Measurements from ENCODE around the gene ARSJ.
"Not testable (repeated sequence)": the region's sequence is repeated elsewhere in the genome, so short reads cannot be mapped to it uniquely, and the experiment has no call there.

Gene ARSJ

DNA sequence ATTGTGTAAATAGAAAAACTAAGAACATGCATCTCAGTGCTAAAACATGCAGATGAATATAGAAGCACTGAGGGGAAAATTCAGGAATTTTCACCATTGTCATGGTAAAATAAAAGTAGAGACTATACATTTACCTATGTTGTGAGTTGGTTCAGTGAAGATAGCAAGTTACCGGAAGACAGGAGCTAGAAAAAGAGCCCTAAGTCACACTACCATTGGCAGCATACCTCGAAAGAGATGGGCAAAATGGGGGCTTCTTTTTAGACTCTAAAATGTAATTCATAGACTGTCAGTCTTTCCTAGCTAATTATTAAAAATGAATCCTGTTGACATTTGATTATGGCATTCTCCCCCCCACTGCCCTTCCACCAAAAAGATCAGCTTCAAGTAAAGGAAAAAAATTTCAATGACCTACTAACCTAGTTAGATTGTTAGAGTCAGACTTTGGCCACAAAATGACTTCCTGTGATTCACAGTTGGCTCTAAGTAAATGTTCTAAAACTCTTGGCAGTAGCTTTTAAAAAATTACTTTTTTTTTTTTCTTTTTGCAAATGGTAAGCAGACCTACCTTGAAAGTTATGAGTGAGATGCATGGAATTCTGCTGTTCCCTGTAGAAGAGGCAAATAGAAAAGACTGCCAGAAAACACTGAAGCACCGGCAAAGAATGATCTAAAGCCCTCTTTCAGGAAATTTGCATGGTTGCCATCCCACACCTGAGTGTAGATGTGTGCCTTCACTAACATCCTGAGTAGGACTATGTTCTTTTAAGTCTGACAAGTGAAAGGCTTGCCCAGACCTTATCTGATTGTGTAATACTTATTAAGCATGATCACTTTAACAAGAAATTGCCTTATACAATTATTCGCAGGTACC lies 26.4 kb upstream of the ARSJ start:
- H3K4me3 ChIP-seq (ENCODE audit: low read length, poor library complexity, severe bottlenecking), result peak overlapping the region; percentile 73
- TF ChIP-seq, protein P1, sequence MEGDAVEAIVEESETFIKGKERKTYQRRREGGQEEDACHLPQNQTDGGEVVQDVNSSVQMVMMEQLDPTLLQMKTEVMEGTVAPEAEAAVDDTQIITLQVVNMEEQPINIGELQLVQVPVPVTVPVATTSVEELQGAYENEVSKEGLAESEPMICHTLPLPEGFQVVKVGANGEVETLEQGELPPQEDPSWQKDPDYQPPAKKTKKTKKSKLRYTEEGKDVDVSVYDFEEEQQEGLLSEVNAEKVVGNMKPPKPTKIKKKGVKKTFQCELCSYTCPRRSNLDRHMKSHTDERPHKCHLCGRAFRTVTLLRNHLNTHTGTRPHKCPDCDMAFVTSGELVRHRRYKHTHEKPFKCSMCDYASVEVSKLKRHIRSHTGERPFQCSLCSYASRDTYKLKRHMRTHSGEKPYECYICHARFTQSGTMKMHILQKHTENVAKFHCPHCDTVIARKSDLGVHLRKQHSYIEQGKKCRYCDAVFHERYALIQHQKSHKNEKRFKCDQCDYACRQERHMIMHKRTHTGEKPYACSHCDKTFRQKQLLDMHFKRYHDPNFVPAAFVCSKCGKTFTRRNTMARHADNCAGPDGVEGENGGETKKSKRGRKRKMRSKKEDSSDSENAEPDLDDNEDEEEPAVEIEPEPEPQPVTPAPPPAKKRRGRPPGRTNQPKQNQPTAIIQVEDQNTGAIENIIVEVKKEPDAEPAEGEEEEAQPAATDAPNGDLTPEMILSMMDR (conservative IDR thresholded peaks at IDR 0.05; ENCODE audit: low read length), result no peak
- no peak for TF ChIP-seq EZH2phosphoT487 (IDR thresholded peaks at IDR 0.05; ENCODE audit: borderline replicate concordance)
- H3K9me3 ChIP-seq (ENCODE audit: insufficient read depth, low read depth, low read length), result no peaks in the 10 kb centered on the region
- H3K79me2 ChIP-seq (ENCODE audit: insufficient read depth, low read length), result no peaks in the 10 kb centered on the region
- peak overlapping the region; percentile 85 for H3K4me2 ChIP-seq (ENCODE audit: low read depth, low read length, poor library complexity, severe bottlenecking)
- H4K20me1 ChIP-seq (ENCODE audit: insufficient read depth, low read length, poor library complexity, severe bottlenecking), result no peaks in the 10 kb centered on the region
- H3K9ac ChIP-seq (ENCODE audit: low read depth, low read length, poor library complexity, severe bottlenecking), result peak overlapping the region; percentile 71
- no peaks in the 10 kb centered on the region for H3K36me3 ChIP-seq (ENCODE audit: insufficient read depth, low read length)
- peaks cover 63% of the 10 kb centered on the region for H3K4me1 ChIP-seq (ENCODE audit: insufficient read depth, low read length, poor library complexity, severe bottlenecking)
- peaks cover 14% of the 10 kb centered on the region for H3F3A ChIP-seq (ENCODE audit: low read depth)
- H3K9me2 ChIP-seq (replicated peaks; ENCODE audit: low read depth, low read length), result no peaks in the 10 kb centered on the region
- no peaks in the 10 kb centered on the region for H3K27me3 ChIP-seq (ENCODE audit: insufficient read depth, low read length, poor library complexity, severe bottlenecking)
- no peak overlapping the region; the same call in 1 of the 2 replicates for H2AFZ ChIP-seq (ENCODE audit: low read length)

DNA sequence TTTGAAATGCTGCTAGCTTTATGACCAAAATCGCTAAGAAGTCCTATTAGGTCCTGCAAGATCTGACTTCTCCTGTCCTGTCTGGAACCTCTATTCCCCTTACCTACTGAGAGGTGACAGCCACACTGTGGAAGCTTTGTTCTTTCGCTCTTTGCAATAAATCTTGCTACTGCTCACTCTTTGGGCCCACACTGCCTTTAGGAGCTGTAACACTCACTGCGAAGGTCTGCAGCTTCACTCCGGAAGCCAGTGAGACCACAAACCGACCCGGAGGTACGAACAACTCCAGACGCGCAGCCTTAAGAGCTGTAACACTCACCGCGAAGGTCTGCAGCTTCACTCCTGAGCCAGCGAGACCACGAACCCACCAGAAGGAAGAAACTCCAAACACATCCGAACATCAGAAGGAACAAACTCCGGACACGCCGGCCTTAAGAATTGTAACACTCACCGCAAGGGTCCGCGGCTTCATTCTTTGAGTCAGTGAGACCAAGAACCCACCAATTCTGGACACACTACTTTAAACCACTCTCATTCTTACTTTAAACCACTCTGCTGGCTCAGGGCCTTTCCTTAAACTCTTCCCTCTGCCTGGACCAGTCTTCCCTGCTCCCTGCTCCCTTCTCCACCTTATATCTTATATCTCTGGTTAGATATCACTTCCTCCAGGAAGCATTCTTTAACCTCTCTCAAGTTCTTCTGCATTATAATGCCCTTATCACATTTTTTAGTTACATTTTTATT lies 25.2 kb upstream of the ARSJ start:
- not testable (repeated sequence) for H2AFZ ChIP-seq (ENCODE audit: low read length); H3K9me2 ChIP-seq (replicated peaks; ENCODE audit: low read depth, low read length); H3K9me3 ChIP-seq (ENCODE audit: insufficient read depth, low read depth, low read length); H3K36me3 ChIP-seq (ENCODE audit: insufficient read depth, low read length); H3K27me3 ChIP-seq (ENCODE audit: insufficient read depth, low read length, poor library complexity, severe bottlenecking); H3K79me2 ChIP-seq (ENCODE audit: insufficient read depth, low read length); H4K20me1 ChIP-seq (ENCODE audit: insufficient read depth, low read length, poor library complexity, severe bottlenecking)
- peaks cover 14% of the 10 kb centered on the region for H3F3A ChIP-seq (ENCODE audit: low read depth)
- H3K4me3 ChIP-seq (ENCODE audit: low read length, poor library complexity, severe bottlenecking), result peak overlapping the region; percentile 73
- peaks cover 69% of the 10 kb centered on the region for H3K4me1 ChIP-seq (ENCODE audit: insufficient read depth, low read length, poor library complexity, severe bottlenecking)
- H3K9ac ChIP-seq (ENCODE audit: low read depth, low read length, poor library complexity, severe bottlenecking), result peak overlapping the region; percentile 71
- H3K4me2 ChIP-seq (ENCODE audit: low read depth, low read length, poor library complexity, severe bottlenecking), result peak overlapping the region; percentile 85

DNA sequence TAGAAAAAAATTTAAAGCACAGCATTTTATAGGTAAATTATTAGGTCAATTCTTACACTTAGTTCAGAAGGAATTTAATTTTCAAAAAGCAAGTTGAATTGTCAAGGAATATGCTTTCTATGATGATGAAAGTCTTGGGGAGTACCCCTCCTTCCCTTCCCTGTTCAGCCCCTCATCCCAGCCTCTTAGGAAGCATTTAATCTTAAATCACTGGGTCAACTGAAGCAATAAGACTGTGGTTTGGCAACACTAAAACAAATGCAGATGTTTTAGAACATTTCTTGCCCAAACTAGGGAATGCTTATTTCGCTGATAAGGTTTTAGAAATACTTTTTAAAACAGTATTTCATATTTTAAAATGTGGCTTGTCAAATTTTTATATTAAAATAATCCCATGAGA lies 19.1 kb upstream of the ARSJ start:
- Histone ChIP-seq H3K4me1 (ENCODE audit: insufficient read depth, low read length, poor library complexity, severe bottlenecking) (peaks cover 35% of the 10 kb centered on the region), H3K4me3 (ENCODE audit: low read length, poor library complexity, severe bottlenecking) (no peak overlapping the region), H3K9me2 (replicated peaks; ENCODE audit: low read depth, low read length) (no peaks in the 10 kb centered on the region), H2AFZ (ENCODE audit: low read length) (no peak overlapping the region), H3K27me3 (ENCODE audit: insufficient read depth, low read length, poor library complexity, severe bottlenecking) (no peaks in the 10 kb centered on the region), H4K20me1 (ENCODE audit: insufficient read depth, low read length, poor library complexity, severe bottlenecking) (no peaks in the 10 kb centered on the region), H3K79me2 (ENCODE audit: insufficient read depth, low read length) (no peaks in the 10 kb centered on the region), H3K36me3 (ENCODE audit: insufficient read depth, low read length) (no peaks in the 10 kb centered on the region), H3F3A (ENCODE audit: low read depth) (no peaks in the 10 kb centered on the region), H3K4me2 (ENCODE audit: low read depth, low read length, poor library complexity, severe bottlenecking) (no peak overlapping the region), H3K9me3 (ENCODE audit: insufficient read depth, low read depth, low read length) (no peaks in the 10 kb centered on the region), H3K9ac (ENCODE audit: low read depth, low read length, poor library complexity, severe bottlenecking) (no peak overlapping the region)
- TF ChIP-seq EZH2phosphoT487 (IDR thresholded peaks at IDR 0.05; ENCODE audit: borderline replicate concordance), result no peak
- TF ChIP-seq, protein P1 (conservative IDR thresholded peaks at IDR 0.05; ENCODE audit: low read length), result no peak
